Choroid plexus epithelial cell (primary cell): ENCODE results near the gene PIBF1.
A peak's percentile ranks its signal among the peaks of the same experiment; 100 is the strongest.

Experiments used
- DNase-seq: peaks from one replicate; pipeline ENCODE4 v3.0.0-alpha.2; 2010; ENCODE audit warnings: low read depth
- H3K4me3 ChIP-seq: 2 replicates; pipeline ENCODE4 v1.5.1; 2011; ENCODE audit warnings: low read depth, mild to moderate bottlenecking, control low read depth, low read length, moderate library complexity
- CTCF ChIP-seq: conservative IDR thresholded peaks from 2 replicates; pipeline ENCODE4 v1.5.1; 2011; ENCODE audit warnings: low read depth, mild to moderate bottlenecking, control low read depth, inconsistent platforms, low read length, moderate library complexity

The PIBF1 gene

GRCh38 chr13:72970956-72971355, 189.0 kb downstream of the PIBF1 start:
- TF ChIP-seq CTCF = no peak
- peak; percentile 48 for DNase-seq
- no peak overlapping the region for H3K4me3 ChIP-seq

GRCh38 chr13:72973234-72973633, 191.3 kb downstream of the PIBF1 start:
- TF ChIP-seq CTCF = no peak
- DNase-seq = no peak
- H3K4me3 ChIP-seq = no peak overlapping the region

- peak; percentile 94 for DNase-seq
- no peak overlapping the region for H3K4me3 ChIP-seq
- TF ChIP-seq CTCF = no peak
Observed at GRCh38 chr13:72983085-72983768, 201.3 kb downstream of the PIBF1 start.

GRCh38 chr13:72985610-72986009, 203.7 kb downstream of the PIBF1 start:
- DNase-seq = no peak
- TF ChIP-seq CTCF = no peak
- no peak overlapping the region for H3K4me3 ChIP-seq

GRCh38 chr13:72986197-72986596, 204.3 kb downstream of the PIBF1 start:
- no peak for TF ChIP-seq CTCF
- DNase-seq = no peak

GRCh38 chr13:72990953-72991352, 209.0 kb downstream of the PIBF1 start:
- TF ChIP-seq CTCF = no peak
- no peak overlapping the region for H3K4me3 ChIP-seq
- DNase-seq = no peak

More at GRCh38 chr13:72986197-72986596, 204.3 kb downstream of the PIBF1 start:
- H3K4me3 ChIP-seq = no peak overlapping the region

- no peak for DNase-seq
- TF ChIP-seq CTCF = no peak
Observed at GRCh38 chr13:72998012-72998411, 216.1 kb downstream of the PIBF1 start.

More at GRCh38 chr13:72998012-72998411, 216.1 kb downstream of the PIBF1 start:
- H3K4me3 ChIP-seq = no peak overlapping the region
